RWPE2 (cell line): Measurements from ENCODE around the gene SLIT3.

Source experiments
- ATAC-seq: fragments of 200-7000 bp; cut with Tn5 transposase; 3 replicates; pipeline ENCODE4 v1.9.1; 2021; ENCODE audit warnings: low read depth
- DNase-seq: peaks from one replicate; pipeline ENCODE4 v3.0.0-alpha.2; 2020; ENCODE audit warnings: low spot score
- H3K27ac ChIP-seq: fragments of 450-650 bp; 2 replicates; pipeline ENCODE4 v1.5.1; 2017; ENCODE audit warnings: mild to moderate bottlenecking; ENCODE audit not compliant: poor library complexity, severe bottlenecking
- H3K27me3 ChIP-seq: fragments of 250-450 bp; sonication (Bioruptor Pico); 2 replicates; pipeline ENCODE4 v1.5.1; 2021; ENCODE audit warnings: mild to moderate bottlenecking, moderate library complexity; ENCODE audit not compliant: insufficient read depth, poor library complexity, severe bottlenecking
- H3K36me3 ChIP-seq: fragments of 250-450 bp; sonication (Bioruptor Pico); 2 replicates; pipeline ENCODE4 v1.5.1; 2020; ENCODE audit warnings: low read depth, mild to moderate bottlenecking, moderate library complexity
- H3K4me1 ChIP-seq: fragments of 250-450 bp; sonication (Bioruptor Pico); 2 replicates; pipeline ENCODE4 v1.5.1; 2021; ENCODE audit warnings: mild to moderate bottlenecking, moderate library complexity; ENCODE audit not compliant: insufficient read depth, poor library complexity, severe bottlenecking
- H3K4me3 ChIP-seq: fragments of 250-450 bp; sonication (Bioruptor Pico); 2 replicates; pipeline ENCODE4 v1.5.1; 2021; ENCODE audit warnings: mild to moderate bottlenecking, moderate library complexity; ENCODE audit not compliant: severe bottlenecking
- H3K9me3 ChIP-seq: fragments of 250-450 bp; sonication (Bioruptor Pico); 2 replicates; pipeline ENCODE4 v1.5.1; 2021; ENCODE audit warnings: mild to moderate bottlenecking, moderate library complexity; ENCODE audit not compliant: severe bottlenecking
- TF ChIP-seq, protein P1 (sequence below): fragments of 450-650 bp; IDR thresholded peaks from one replicate; pipeline ENCODE4 v1.5.1; 2017; ENCODE audit warnings: mild to moderate bottlenecking, moderate library complexity; ENCODE audit not compliant: poor library complexity, severe bottlenecking

SLIT3 gene

DNA sequence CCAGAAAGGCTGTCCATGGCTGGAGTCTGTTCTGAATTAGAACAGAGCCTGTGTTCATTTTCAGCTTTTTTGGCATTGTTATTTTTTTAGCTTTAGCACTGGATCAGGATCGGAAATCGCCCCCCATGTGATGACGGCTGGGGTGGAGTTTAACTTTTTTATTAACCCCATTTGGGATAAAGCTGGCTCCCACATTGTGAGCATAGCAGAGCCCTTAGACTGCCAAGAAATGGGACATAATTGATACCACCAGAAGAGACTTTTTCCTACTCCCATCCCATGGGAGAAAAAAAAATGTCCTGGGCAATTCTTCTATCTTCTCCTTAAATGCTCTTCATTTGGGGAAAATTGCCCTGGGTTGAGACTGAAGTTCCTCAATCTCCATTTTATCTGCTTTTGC is 52.4 kb downstream of the SLIT3 start:
- H3K4me1 ChIP-seq = no peaks in the 10 kb centered on the region
- TF ChIP-seq, protein P1, sequence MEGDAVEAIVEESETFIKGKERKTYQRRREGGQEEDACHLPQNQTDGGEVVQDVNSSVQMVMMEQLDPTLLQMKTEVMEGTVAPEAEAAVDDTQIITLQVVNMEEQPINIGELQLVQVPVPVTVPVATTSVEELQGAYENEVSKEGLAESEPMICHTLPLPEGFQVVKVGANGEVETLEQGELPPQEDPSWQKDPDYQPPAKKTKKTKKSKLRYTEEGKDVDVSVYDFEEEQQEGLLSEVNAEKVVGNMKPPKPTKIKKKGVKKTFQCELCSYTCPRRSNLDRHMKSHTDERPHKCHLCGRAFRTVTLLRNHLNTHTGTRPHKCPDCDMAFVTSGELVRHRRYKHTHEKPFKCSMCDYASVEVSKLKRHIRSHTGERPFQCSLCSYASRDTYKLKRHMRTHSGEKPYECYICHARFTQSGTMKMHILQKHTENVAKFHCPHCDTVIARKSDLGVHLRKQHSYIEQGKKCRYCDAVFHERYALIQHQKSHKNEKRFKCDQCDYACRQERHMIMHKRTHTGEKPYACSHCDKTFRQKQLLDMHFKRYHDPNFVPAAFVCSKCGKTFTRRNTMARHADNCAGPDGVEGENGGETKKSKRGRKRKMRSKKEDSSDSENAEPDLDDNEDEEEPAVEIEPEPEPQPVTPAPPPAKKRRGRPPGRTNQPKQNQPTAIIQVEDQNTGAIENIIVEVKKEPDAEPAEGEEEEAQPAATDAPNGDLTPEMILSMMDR = no peak
- H3K27me3 ChIP-seq = no peaks in the 10 kb centered on the region
- no peak overlapping the region for H3K4me3 ChIP-seq
- no peak overlapping the region for H3K27ac ChIP-seq
- H3K9me3 ChIP-seq = no peaks in the 10 kb centered on the region
- DNase-seq (no peak), ATAC-seq (no peak)
- 0 out of 2 replicates have a peak, but pooled peaks cover 4% of the 10 kb centered on the region for H3K36me3 ChIP-seq

DNA sequence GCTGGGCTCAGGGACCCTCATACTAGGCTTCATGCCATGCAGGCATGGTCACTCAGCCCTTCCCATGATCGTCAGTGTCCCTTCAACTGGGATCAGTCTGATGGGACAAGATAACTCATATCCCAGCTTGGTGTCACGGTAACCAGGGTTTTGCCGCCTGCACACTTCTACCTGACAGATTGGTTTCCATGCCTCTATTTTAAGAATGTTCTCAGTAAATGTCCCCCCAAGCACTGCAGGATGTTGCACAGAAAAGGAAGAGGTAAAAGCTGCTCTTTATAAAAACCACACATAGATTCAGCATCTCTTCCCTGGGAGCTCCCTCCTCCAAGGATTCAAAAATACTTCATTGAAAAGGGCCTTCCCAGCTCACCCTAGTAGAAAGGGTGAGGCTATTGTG is 56.1 kb downstream of the SLIT3 start:
- Histone ChIP-seq H3K27me3 (no peaks in the 10 kb centered on the region), H3K27ac (no peak overlapping the region), H3K4me1 (no peaks in the 10 kb centered on the region), H3K4me3 (no peak overlapping the region), H3K9me3 (peaks cover 1% of the 10 kb centered on the region), H3K36me3 (no peaks in the 10 kb centered on the region)
- no peak for DNase-seq
- no peak for ATAC-seq
- TF ChIP-seq, protein P1 = no peak

DNA sequence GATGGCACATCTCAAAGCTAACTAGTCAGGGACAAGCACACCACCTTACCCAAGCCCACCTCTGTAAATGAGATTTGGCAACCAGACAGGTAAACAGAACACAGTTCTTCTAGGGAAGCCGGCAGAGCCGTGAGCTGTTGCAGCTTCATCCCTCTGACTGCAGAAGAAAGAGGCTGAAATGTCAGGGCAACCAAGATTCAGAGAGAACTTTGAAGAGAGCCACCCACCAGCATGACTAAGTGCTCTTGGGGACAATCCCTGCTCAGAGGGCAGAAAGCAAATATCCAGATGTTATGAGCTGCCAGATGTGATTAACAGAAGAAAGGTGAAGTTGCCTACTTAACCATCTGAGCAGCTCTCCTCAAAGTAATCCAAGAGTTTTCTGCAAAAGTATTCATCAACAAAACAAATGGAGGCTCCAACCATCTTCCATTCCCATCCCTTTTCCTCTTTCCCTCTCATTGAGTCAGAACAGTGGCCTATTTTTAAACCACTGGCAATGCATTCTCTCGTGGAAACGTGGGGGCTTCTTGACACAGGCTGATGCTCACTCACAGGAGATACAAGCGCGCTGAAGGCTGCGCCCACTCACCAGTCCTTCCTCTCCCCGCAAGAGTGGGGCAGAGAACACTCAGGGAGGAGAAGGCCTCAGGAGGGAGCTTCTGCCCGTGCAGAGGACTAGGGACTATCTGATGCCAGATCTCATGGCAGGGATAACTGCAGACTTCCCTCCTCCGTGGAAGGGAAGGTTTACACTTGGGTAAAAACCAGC is 57.1 kb downstream of the SLIT3 start:
- no peak for ATAC-seq
- H3K36me3 ChIP-seq = no peaks in the 10 kb centered on the region

DNA sequence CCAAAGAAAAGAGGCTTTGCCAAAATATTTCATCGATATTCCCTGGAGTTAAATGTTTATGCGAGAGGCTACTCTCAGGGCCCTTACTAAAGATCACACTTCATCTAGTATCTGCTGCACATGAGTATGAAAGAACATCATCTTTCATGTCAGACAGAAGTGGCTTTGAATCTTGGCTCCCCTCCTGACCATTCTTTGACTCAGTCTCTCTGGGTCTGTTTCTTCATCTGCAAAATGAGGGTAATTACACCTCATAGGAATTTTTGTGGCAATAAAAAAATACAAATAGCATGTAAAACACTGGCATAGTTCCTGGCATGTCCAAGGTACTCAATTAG is 58.1 kb downstream of the SLIT3 start:
- no peak overlapping the region for H3K4me3 ChIP-seq
- ATAC-seq (no peak), DNase-seq (no peak)
- H3K9me3 ChIP-seq = peaks cover 4% of the 10 kb centered on the region
- no peaks in the 10 kb centered on the region for H3K4me1 ChIP-seq
- no peaks in the 10 kb centered on the region for H3K27me3 ChIP-seq
- no peak overlapping the region for H3K27ac ChIP-seq
- TF ChIP-seq, protein P1 = no peak
- no peaks in the 10 kb centered on the region for H3K36me3 ChIP-seq

More for the DNA sequence above, 57.1 kb downstream of the SLIT3 start:
- Histone ChIP-seq H3K4me3 (no peak overlapping the region), H3K9me3 (peaks cover 4% of the 10 kb centered on the region), H3K4me1 (no peaks in the 10 kb centered on the region), H3K27ac (no peak overlapping the region), H3K27me3 (no peaks in the 10 kb centered on the region)
- no peak for DNase-seq
- TF ChIP-seq, protein P1 = no peak

DNA sequence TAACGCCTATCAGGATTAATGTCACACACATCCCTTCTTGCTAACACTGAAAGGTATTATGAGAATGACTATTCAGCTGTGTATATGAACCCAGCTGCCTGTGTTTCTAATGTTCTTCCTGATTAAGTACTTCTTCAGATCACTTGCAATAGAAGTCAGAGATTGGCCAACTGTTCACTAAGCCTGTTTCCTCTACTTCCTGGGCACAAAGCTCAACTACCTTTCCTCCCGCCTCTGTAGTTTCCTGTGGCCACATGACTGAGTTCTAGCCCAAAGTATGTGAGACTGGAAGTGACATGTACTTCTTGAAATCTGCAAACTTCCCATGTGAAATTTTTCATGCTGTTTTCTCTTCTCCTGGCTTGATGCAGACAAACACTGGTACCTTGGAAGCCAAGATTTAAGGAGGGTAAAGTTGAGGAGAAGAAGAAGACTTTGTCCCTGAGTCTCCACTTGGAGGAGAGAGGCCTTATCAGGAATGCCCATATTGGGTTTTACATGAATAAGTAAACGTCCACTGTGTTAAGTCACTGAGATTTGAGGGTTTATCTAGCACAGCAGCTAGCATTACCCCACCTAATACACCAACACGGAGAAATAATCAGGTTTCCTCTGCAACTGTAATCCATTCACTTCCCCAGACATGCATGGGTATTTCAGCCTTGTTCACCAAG is 58.6 kb downstream of the SLIT3 start:
- Histone ChIP-seq H3K9me3 (peaks cover 4% of the 10 kb centered on the region), H3K36me3 (no peaks in the 10 kb centered on the region), H3K27me3 (no peaks in the 10 kb centered on the region), H3K4me3 (no peak overlapping the region), H3K4me1 (no peaks in the 10 kb centered on the region), H3K27ac (no peak overlapping the region)
- DNase-seq (no peak), ATAC-seq (no peak)
- TF ChIP-seq, protein P1 = no peak
